Keratinocyte (primary cell): ENCODE results near the gene SEPTIN10. TPM values are rescaled to one million over a fixed set of nuclear protein-coding genes. Genes with fewer than 3 reads are reported as not detected.

Experiments used
- DNase-seq: peaks from one replicate; pipeline ENCODE4 v3.0.0-alpha.2; 2011; ENCODE audit warnings: low read depth, missing footprints, low spot score
- FAIRE-seq: peaks from 2 replicates; lab custom pipeline; 2011; peaks lifted over from hg19 to GRCh38; lab: Jason Lieb, UNC
- H2AFZ ChIP-seq: 2 replicates; pipeline ENCODE4 v1.6.0; 2012; ENCODE audit warnings: low read length, control low read depth, inconsistent platforms; ENCODE audit not compliant: control insufficient read depth
- H3K27ac ChIP-seq: 2 replicates; pipeline ENCODE4 v1.5.1; 2011; ENCODE audit warnings: low read length; ENCODE audit not compliant: control insufficient read depth, insufficient read depth
- H3K27me3 ChIP-seq: 3 replicates; pipeline ENCODE4 v1.6.0; 2011; ENCODE audit warnings: low read length; ENCODE audit not compliant: control insufficient read depth, insufficient read depth; ENCODE audit errors: extremely low read depth
- H3K36me3 ChIP-seq, 2 experiments: 2 replicates in 1 of 2; 3 replicates in 1 of 2; pipeline ENCODE4 v1.5.1; 2011; ENCODE audit warnings: low read length in 2 of 2, mild to moderate bottlenecking in 1 of 2; ENCODE audit not compliant: control insufficient read depth in 2 of 2, insufficient read depth in 2 of 2; ENCODE audit errors: extremely low read depth in 1 of 2
- H3K4me1 ChIP-seq: 3 replicates; pipeline ENCODE4 v1.5.1; 2011; ENCODE audit warnings: low read length; ENCODE audit not compliant: control insufficient read depth, insufficient read depth; ENCODE audit errors: extremely low read depth
- H3K4me2 ChIP-seq: 3 replicates; pipeline ENCODE4 v1.6.0; 2011; ENCODE audit warnings: low read depth, low read length; ENCODE audit not compliant: control insufficient read depth, insufficient read depth; ENCODE audit errors: extremely low read depth
- H3K4me3 ChIP-seq, 3 experiments: fragments of 200-600 bp in 1 of 3; sonication (generic) in 1 of 3; 2 replicates in 2 of 3; 3 replicates in 1 of 3; pipeline ENCODE4 v1.5.1; 2011 to 2016; ENCODE audit warnings: low read length in 3 of 3, mild to moderate bottlenecking in 3 of 3, control low read depth in 2 of 3, inconsistent platforms in 1 of 3, low read depth in 1 of 3, mixed read lengths in 1 of 3, mixed run types in 1 of 3, moderate library complexity in 1 of 3; ENCODE audit not compliant: control insufficient read depth in 2 of 3, insufficient read depth in 2 of 3; ENCODE audit errors: extremely low read depth in 1 of 3
- H3K79me2 ChIP-seq: 2 replicates; pipeline ENCODE4 v1.6.0; 2012; ENCODE audit warnings: low read length; ENCODE audit not compliant: control insufficient read depth, insufficient read depth
- H3K9ac ChIP-seq: 3 replicates; pipeline ENCODE4 v1.6.0; 2011; ENCODE audit warnings: low read length; ENCODE audit not compliant: control insufficient read depth, insufficient read depth; ENCODE audit errors: extremely low read depth
- H3K9me1 ChIP-seq: 3 replicates; pipeline ENCODE4 v1.6.0; 2011; ENCODE audit warnings: low read length; ENCODE audit not compliant: control insufficient read depth, insufficient read depth; ENCODE audit errors: extremely low read depth
- H3K9me3 ChIP-seq: 2 replicates; pipeline ENCODE4 v1.5.1; 2012; ENCODE audit warnings: low read depth, low read length; ENCODE audit not compliant: control insufficient read depth
- H4K20me1 ChIP-seq: 3 replicates; pipeline ENCODE4 v1.6.0; 2011; ENCODE audit warnings: low read length; ENCODE audit not compliant: control insufficient read depth, insufficient read depth; ENCODE audit errors: extremely low read depth
- CTCF ChIP-seq, 3 experiments: IDR thresholded peaks in 1 of 3; conservative IDR thresholded peaks in 1 of 3; optimal IDR thresholded peaks in 1 of 3; 2 replicates in 2 of 3; 3 replicates in 1 of 3; pipeline versions ENCODE3 to v1.5.1; 2011; ENCODE audit warnings: low read length in 3 of 3, mild to moderate bottlenecking in 3 of 3, moderate library complexity in 2 of 3, control low read depth in 1 of 3, inconsistent platforms in 1 of 3; ENCODE audit not compliant: insufficient read depth in 2 of 3; ENCODE audit errors: extremely low read depth in 1 of 3
- EZH2 ChIP-seq: IDR thresholded peaks from one replicate; pipeline ENCODE4 v1.6.1; 2012; ENCODE audit warnings: inconsistent platforms, mild to moderate bottlenecking, low read length, moderate library complexity
- dilution Hi-C: fragments of 300-500 bp; cut with MboI; formaldehyde crosslinking; loops from one replicate; pipeline ENCODE4 v1.7.0; 2020; ENCODE audit warnings: low sequenced_read_pairs; ENCODE audit not compliant: extremely low pct_ligation_motif_present
- polyA plus RNA-seq, 5 experiments: library from polyadenylated mRNA; depleted of rRNA in 3 of 5; stranded (reverse) in 3 of 5; stranded (forward) in 1 of 5; unstranded in 1 of 5; fragments of >200 nt; gene quantifications; 1 replicate in 1 of 5; 2 replicates in 3 of 5; 3 replicates in 1 of 5; pipeline versions ENCODE4 v1.2.1 to v1.2.3, GENCODE V29; 2011 to 2012; ENCODE audit warnings: missing spikeins in 2 of 5, low read depth in 1 of 5, low replicate concordance in 1 of 5

SEPTIN10 gene
- polyA plus RNA-seq, 1 donor (not counting 4 experiments of a cell fraction or from before 2014, with no cell fraction given): 72.6 TPM

GRCh38 chr2:109498906-109499305 lies 114.9 kb downstream of the SEPTIN10 start:
- no peak overlapping the region for H3K4me3 ChIP-seq
- H3K36me3 ChIP-seq: no peaks in the 10 kb centered on the region
- H3K9me3 ChIP-seq: no peaks in the 10 kb centered on the region
- no peak overlapping the region for H2AFZ ChIP-seq
- dilution Hi-C loops: no loop called here
- no peak for DNase-seq
- H3K27me3 ChIP-seq: peaks cover 4% of the 10 kb centered on the region
- H4K20me1 ChIP-seq: no peaks in the 10 kb centered on the region
- H3K9me1 ChIP-seq: no peaks in the 10 kb centered on the region
- H3K27ac ChIP-seq: no peak overlapping the region
- no peak overlapping the region for H3K4me2 ChIP-seq
- no peaks in the 10 kb centered on the region for H3K79me2 ChIP-seq
- H3K9ac ChIP-seq: no peak overlapping the region
- no peak for FAIRE-seq
- no peak for TF ChIP-seq EZH2
- no peaks in the 10 kb centered on the region for H3K4me1 ChIP-seq

GRCh38 chr2:109497911-109498870 lies 115.6 kb downstream of the SEPTIN10 start:
- dilution Hi-C loops: no loop called here
- H2AFZ ChIP-seq: no peak overlapping the region
- no peaks in the 10 kb centered on the region for H4K20me1 ChIP-seq
- FAIRE-seq: no peak
- H3K4me2 ChIP-seq: no peak overlapping the region
- no peaks in the 10 kb centered on the region for H3K79me2 ChIP-seq
- H3K4me3 ChIP-seq: no peak overlapping the region
- H3K36me3 ChIP-seq: no peaks in the 10 kb centered on the region
- no peaks in the 10 kb centered on the region for H3K4me1 ChIP-seq
- no peak for DNase-seq
- no peaks in the 10 kb centered on the region for H3K9me1 ChIP-seq
- no peak for TF ChIP-seq EZH2
- H3K27ac ChIP-seq: no peak overlapping the region
- peaks cover 4% of the 10 kb centered on the region for H3K27me3 ChIP-seq
- no peaks in the 10 kb centered on the region for H3K9me3 ChIP-seq
- H3K9ac ChIP-seq: no peak overlapping the region

DNA sequence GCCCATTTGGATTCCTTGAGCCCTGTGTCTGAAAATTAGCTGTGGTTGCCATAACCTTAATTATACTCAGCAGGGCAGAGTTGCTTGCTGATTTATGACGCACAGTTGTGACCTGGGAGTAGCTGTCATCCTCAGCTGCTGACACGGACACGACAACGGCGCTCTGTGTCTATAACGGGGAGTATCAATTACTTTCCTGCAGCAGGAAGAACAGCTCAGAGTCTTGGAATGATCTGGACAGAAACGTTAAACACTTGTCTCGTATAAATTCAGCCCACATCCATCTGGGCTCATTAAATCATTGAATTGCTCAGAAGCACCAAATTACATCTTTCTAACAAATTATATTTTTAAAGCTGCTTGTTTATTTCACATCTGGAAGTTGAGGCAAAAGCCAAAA lies 116.3 kb downstream of the SEPTIN10 start:
- dilution Hi-C loops: no loop called here
- Histone ChIP-seq H3K9me1 (no peaks in the 10 kb centered on the region), H3K36me3 (no peaks in the 10 kb centered on the region), H3K9ac (no peak overlapping the region), H3K27ac (no peak overlapping the region), H2AFZ (no peak overlapping the region), H3K4me3 (no peak overlapping the region), H3K4me2 (no peak overlapping the region), H4K20me1 (no peaks in the 10 kb centered on the region), H3K79me2 (no peaks in the 10 kb centered on the region), H3K27me3 (peaks cover 4% of the 10 kb centered on the region), H3K4me1 (no peaks in the 10 kb centered on the region), H3K9me3 (no peaks in the 10 kb centered on the region)
- TF ChIP-seq EZH2 (no peak), CTCF (optimal IDR thresholded peaks at IDR 0.05 in 1 of 3, IDR thresholded peaks at IDR 0.05 in 1 of 3, conservative IDR thresholded peaks at IDR 0.05 in 1 of 3; ENCODE audit: extremely low read depth in 1 of 3, insufficient read depth in 2 of 3, low read length in 3 of 3) (no peak)
- FAIRE-seq (no peak), DNase-seq (no peak)
